ENCODE data around the gene CD300H. TPM values are rescaled to one million over a fixed set of nuclear protein-coding genes. Genes with fewer than 3 reads are reported as not detected.

Gene CD300H
- not detected for total RNA-seq

DNA sequence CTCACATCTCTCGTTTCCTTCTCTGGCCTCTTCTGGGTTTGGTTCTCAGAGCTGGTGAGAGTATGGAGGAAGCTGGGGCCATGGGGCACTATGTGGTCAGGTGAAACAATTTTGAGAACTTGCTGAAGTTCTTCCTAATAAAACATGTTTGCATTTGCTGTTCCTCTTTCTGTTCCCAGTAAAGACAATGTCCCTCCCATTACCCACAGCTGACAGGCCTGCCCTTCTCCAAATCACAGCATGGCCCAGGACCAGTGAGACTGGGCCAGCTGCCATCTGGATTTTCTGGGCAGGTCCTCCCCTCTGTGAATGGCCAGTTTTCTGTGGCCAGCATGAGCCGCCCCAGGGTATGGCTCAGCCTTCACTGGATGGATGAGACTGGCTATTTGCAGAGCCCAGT is at the start of gene CD300H:
Gene CD300H (minus strand): TSS at position 113 of the 400 bp plus-strand sequence.

DNA sequence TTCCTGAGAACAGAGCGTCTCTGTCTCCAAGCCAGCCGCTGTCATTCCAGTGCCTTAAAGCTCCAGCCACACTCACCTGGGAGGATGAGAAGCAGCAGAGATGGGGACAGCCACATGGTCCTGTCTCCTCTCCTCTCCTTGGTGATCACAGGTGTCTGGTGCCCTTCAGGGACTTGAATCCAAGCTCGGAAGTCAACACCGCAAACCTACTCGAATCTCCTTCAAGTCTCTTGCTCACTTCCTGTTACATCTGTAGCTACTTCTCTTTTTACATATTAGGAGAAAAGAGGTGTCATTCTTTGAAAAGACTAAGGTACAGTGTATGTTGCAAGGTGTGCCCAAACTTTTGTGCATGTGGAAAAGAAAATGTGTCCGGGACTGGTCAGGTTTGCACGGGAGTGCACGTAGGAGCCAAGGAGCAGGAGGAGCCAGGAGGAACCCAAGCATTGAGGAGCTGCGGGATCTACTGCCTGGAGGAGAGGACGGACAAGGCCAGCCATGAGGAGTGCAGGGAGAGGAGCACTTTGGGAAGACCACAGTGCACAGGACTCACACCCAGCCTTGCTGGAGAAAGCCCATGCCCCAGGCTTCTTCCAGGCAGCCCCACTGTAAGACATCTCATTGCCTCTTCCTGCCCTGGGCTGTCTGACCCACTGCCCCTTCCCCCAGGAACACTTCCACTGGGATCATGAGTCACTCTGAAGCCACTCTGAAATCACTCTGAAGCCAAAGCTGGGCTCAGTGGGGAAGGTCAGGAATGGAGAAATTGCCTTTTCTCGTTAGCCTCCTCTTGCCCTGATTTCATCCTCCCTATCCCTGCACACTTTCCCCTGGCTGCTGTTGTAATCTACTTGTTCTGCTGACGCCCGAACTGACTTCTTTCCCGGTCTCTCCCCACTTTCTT is 25.0 kb upstream of the CD300H start, which contains the start of gene CD300LD:
Gene CD300LD (minus strand): TSS at position 197 of the 904 bp plus-strand sequence. CDS start 81 bp downstream, at position 116.

DNA sequence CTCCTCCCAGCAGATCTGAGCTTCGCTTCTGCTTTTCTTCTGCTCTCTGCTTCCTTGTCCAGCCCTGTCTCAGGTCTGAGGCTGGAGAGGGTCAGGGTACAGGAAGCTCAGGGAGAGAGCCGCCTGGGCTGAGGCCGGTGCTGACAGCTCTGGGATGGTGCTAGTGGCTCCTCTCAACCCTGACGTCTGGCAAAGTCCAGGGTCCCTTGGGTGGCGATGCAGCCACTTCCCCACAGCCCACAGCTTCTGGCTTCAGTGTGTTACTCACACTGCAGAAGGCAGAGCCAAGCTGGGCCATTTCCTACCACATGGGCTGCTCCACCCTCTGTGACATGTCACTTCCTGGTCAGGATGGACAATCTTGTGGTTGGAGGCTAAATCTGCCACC is 21.5 kb downstream of the CD300H start, which contains the start of gene CD300C:
Gene CD300C (minus strand): TSS at position 273 of the 388 bp plus-strand sequence. CDS start 333 bp downstream, outside the sequence.

DNA sequence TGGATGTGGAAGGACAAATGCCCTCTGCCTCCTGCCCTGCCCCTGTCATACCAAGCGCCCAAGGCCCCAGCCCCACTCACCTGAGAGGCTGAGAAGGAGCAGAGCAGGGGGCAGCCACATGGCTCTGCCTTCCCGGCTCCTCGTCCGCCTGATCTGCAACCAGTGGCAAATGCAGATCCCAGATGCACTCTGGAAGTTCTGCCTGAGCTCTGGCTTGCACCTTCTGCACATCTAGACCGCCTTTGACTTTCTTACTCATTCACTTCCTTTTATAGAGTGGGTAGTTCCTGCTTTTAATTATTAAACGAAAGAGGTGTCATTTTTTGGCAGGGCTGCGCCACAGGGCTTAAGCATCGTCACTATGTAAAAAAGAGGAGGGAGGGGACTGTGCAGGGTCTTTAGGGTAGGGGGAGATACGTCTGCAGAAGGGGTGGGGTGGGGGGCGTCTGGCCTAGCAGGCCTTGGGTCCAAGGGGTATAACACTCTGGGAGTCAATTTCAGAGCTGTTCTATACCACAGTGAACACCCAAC is 36.0 kb downstream of the CD300H start, which contains the start of gene CD300LB:
Gene CD300LB (minus strand): TSS at position 245 of the 531 bp plus-strand sequence. CDS start 125 bp downstream, at position 120.

Other genes starting within 250 kb of the CD300H start
- gene KIF19, start 241.3 kb downstream of the CD300H start, total RNA-seq = under 1 TPM; 0.72 to 0.78 TPM
- not detected for gene BTBD17, start 205.6 kb downstream of the CD300H start, total RNA-seq
- gene GPR142, start 200.0 kb downstream of the CD300H start, total RNA-seq = not detected
- 1 to 10 TPM in 1 of 2 experiments, under 1 TPM in 1; 0.96 to 1.2 TPM for gene GPRC5C, start 135.4 kb downstream of the CD300H start, total RNA-seq
- 10 to 100 TPM; 44.2 TPM for gene CD300A, start 100.9 kb downstream of the CD300H start, total RNA-seq
- not detected for gene CD300LB, start 36.0 kb downstream of the CD300H start, total RNA-seq
- gene CD300C, start 21.4 kb downstream of the CD300H start, total RNA-seq = under 1 TPM; 0.39 to 0.91 TPM
- gene CD300LD, start 24.8 kb upstream of the CD300H start, total RNA-seq = not detected
- gene CD300E, start 56.2 kb upstream of the CD300H start, total RNA-seq = not detected
- gene CD300LF, start 145.4 kb upstream of the CD300H start, total RNA-seq = not detected
- gene RAB37, start 169.7 kb upstream of the CD300H start, total RNA-seq = 10 to 100 TPM; 44.7 to 48.1 TPM
- gene NHERF1, start 181.1 kb upstream of the CD300H start, total RNA-seq = 100 to 1,000 TPM; 256 to 262 TPM
- gene NAT9, start 208.8 kb upstream of the CD300H start, total RNA-seq = 10 to 100 TPM; 43.4 to 44.8 TPM